Measurements from ENCODE around the gene PAQR7.

Gene PAQR7

DNA sequence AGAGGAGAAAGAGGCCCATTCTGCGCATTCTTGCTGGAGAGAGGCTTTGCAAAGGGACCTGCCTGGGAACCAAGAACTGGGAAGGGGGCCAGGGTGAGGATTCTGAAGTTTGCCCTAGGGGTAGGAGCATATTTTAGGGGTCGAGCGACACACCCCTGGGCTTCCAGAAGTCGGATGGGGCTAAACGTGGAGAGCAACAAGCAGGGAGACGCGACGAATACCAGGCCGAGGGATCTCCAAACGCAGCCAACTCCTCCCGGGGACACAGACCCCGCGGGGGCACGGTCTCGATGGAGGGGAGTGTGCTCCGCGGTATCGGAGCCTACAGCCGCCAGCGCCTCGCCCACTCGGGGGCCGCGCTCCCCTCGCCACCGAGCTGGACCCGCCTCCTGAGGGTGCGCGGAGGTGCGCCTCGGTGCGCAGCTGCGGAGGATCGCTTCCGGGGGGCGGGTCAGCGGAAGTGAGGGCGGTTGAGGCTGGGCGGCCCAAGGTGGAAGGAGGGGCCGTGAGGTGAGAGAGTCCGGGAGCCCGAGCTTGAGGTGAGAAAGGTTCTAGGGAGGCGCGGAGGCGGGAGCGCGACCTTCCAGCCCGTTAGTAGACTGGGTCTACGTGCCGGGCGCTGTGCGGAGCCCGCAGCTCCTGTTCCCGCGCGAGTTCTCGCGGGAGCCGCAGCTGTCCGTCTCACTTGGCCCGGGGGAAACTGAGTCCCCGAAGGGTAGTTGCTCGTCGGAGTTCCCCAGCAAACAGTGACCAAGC, 55.8 kb downstream of the PAQR7 start, which contains the start of gene MTFR1L:
MTFR1L (plus strand) TSS at position 464 of the 756 bp plus-strand sequence. CDS start 3,151 bp downstream, outside the sequence.
- in situ Hi-C loops (cut with MboI; ENCODE audit: low sequenced_read_pairs) = no loop called here

DNA sequence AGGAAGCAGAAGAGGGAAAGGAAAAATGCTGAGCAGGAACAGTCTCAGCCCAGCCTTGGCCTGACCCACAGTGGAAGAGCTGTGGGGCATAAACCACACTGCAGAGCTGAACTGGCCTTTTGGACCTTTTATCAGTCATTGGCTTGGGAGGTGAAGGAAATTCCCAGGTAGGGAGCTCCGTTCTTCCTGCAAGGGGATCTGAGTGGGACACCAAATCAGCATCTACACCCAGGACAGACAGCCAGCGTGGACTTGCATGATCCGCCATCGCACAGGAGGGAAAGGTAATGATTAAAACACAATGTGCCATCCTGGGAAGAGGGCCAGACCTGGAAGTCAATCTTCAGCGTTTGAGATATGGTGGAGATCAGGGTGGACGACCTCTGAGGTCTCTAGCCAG, 56.9 kb downstream of the PAQR7 start:
- in situ Hi-C loops (cut with MboI; ENCODE audit: low sequenced_read_pairs) = no loop called here

DNA sequence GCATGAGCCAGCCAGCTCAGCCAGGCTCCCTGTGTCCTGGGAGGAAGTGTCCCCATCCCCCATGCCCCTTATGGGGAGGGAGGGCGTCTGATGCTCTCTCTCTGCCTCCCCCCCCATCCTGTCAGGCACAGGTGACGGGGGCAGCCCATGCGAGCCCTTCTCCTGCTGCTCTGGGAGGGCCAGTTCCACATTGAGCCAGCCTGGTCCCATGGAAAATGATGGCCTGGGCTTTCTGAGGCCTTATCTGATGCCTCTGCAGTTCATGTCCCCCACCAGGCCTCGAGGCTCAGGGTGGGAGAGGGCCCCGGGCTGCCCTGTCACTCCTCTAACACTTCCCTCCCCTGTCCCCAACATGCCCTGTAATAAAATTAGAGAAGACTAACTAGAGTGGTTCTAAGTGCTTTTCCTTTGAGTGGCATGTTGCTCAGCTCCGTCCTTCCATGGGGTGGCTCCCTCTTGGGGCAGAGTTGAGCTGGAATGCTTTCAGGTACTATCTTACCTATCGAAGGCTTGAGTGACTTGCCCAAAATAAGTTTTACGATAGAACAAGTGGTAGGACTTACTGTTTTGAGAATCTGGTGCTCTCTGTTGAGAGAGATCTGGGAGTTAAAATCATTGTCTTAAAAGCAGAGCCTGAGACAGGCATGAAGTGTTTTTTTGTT, 57.5 kb downstream of the PAQR7 start:
- in situ Hi-C loops (cut with MboI; ENCODE audit: low sequenced_read_pairs) = no loop called here

DNA sequence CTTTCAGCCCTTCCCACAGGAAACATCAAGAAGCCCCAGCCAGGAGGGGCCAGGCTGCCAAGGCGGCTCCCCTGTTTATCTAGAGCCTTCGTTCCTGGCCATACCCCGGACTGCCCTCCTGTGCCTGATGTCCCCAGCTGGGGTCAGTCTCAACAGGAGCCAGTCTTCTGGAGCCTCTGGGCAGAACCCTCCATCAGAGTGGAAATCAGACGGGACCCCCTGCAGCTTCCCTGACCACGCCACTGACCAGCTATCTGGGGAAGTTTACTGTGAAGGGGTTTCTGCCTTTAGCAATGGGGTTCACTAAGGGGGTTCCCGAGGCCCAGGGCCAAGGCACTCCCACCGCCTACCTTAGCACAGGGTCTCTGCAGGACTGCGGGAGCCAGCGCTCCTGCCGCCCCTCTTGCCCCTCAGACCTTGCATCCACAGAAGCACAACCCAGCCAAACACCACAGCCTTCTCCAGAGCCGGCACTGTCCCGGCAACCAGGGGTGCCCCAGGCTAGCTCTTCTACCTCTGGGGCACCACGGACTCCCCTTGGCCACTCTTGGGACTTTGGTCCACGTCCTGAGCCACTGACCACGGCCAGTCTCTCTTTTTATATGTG, 59.3 kb downstream of the PAQR7 start:
- in situ Hi-C loops (cut with MboI; ENCODE audit: low sequenced_read_pairs) = no loop called here

DNA sequence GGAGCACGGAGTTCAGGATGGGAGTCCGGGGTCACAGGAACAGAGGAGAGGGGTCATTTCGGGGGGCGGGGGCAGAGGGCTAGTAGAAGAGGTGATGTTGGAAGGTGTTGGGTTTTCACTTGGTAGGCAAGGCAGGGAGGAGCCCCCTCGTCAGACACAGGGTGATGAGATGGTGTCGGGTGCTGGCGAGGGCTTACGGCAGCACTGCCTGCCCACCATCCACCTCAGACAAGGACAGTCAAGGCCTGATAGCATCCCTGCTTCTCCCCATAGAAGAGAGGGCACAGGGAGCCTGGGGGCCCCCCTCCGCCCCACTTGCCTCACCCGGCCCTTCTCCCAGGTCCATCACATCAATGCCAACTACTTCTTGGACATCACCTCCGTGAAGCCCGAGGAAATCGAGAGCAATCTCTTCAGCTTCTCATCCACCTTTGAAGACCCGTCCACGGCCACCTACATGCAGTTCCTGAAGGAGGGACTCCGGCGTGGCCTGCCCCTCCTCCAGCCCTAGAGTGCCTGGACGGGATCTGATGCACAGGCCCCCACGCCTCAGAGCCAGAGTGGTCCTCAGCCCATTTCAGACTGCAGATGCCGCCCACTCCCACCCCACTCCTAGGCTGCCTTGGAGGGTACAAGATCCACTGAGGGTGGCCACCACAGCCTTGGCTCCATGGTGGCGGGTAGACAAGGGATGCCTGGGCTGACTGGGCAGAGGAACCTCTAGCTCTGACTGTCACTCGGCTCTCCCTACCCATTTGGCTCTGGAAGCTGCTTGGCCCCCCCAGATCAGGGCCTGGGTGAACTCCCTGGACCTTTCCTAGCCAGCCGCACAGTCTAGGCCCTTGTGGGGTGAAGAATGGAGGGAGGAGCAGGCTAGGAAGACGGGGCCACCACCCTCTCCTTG, 60.0 kb downstream of the PAQR7 start:
- in situ Hi-C loops (cut with MboI; ENCODE audit: low sequenced_read_pairs) = no loop called here

DNA sequence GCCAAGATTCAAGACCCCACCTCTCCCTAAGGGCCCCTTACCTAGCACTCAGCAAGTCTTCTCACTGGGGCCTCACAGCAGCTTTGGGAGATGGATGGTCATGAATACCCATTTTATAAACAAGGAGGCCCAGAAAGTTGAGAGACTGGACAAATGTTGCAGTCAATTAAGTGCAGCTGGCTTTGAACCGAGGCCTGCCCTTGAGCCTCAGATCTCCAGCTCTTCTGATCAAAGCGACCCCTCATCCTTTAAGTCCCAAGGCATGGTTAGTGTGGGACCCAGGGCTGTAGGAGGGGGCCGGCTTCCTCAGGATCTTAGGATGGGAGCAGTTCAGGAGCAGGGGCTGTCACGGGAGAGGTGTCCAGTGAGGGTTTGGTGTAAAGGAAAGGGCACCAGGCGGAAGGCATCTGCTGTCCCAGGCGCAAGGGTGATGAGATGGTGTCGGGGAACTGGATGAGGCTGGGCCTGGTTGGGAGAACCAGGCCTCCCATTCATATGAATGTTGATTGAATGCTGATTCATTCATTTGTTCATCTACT, 60.9 kb downstream of the PAQR7 start:
- in situ Hi-C loops (cut with MboI; ENCODE audit: low sequenced_read_pairs) = no loop called here

DNA sequence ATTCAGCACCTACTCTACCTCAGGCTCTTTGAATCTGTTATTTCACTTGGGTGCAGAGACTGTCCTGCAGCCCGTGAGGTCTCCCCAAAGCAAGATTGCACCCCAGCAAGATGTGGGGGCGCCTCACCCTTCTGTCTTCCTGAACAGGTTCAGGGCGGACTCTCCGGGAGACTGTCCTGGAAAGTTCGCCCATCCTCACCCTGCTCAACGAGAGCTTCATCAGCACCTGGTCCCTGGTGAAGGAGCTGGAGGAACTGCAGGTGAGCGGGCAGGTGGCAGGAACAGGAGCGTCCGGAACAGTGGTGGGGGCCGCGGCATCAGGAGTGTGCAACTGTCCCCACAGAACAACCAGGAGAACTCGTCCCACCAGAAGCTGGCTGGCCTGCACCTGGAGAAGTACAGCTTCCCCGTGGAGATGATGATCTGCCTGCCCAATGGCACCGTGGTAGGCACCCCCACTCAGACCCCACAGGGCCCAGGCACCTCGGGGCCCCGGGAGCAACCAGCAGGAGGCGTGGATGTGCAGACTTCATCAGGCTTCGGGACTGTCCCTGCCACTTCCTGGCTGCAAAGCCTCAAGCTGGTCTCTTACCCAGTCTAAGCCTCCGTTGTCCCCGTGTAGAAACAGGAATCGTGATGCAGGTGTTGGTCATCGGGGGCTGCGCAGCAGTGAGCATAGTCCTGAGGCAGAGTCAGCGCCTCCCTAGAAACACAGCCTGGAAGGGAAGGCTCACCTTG, 61.6 kb downstream of the PAQR7 start:
- in situ Hi-C loops (cut with MboI; ENCODE audit: low sequenced_read_pairs) = no loop called here

DNA sequence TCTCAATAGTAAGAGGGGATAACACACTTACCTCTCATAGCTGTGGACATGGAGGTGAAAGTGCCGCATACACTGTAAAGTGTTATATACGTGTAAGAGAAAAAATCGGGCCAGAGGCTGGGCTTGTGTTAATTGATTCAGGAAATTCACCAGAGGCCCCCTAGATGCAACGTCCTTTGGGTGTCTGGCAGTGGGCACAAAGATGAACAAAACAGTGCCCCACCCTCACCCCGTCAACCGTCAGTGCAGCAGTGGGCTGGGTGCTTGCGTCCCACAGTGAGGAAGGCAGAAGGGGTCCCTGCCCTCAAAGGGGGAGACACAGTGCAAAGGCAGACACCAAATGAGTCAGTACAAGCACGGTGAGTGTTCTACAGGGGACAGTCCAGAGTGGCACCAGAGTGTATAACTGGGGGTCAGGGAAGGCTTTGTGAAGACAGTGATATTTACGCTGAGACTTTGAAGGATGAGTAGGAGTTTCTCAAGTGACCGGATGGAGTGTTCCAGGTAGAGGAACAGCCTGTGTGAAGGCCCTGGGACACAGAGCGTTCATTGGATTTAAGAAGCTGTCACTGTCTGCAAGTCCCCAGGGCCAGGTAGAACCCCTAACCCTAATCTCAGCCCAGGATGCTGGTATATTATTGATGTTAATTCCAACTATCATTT, 62.3 kb downstream of the PAQR7 start:
- in situ Hi-C loops (cut with MboI; ENCODE audit: low sequenced_read_pairs) = no loop called here

Data from HL-60/S4 treated with phorbol 12-myristate 13-acetate at 8.2 ng/mL for 4 days and 3 days (cell line).